Measurements from ENCODE around the gene ARGLU1. TPM values are rescaled to one million over a fixed set of nuclear protein-coding genes. Genes with fewer than 3 reads are reported as not detected.

Gene ARGLU1
- total RNA-seq, 2 experiments from 2014 or later = 171 to 173 TPM

GRCh38 chr13:106550570-106551135 is 17.3 kb downstream of the ARGLU1 start:
- DNase-seq (no peak), ATAC-seq (ENCODE audit: low read depth) (no peak)
- no peaks in the 10 kb centered on the region for H3K9me3 Mint-ChIP-seq
- H3K36me3 Mint-ChIP-seq = peaks cover 26% of the 10 kb centered on the region
- POLR2A ChIA-PET = interaction anchor here (0.8 kb wide), 1 partner anchor 16 kb away, joined by 3 read pairs; no protein-coding TSS in a partner anchor
- no peaks in the 10 kb centered on the region for H3K27me3 Mint-ChIP-seq
- no peak overlapping the region for H3K4me3 Mint-ChIP-seq
- no peak overlapping the region for H3K27ac Mint-ChIP-seq
- peaks cover 15% of the 10 kb centered on the region for H3K4me1 Mint-ChIP-seq

GRCh38 chr13:106548064-106548696 is 19.8 kb downstream of the ARGLU1 start:
- ATAC-seq (ENCODE audit: low read depth) (no peak), DNase-seq (no peak)
- Mint-ChIP-seq H3K4me3 (no peak overlapping the region), H3K27me3 (no peaks in the 10 kb centered on the region), H3K27ac (no peak overlapping the region), H3K4me1 (peaks cover 10% of the 10 kb centered on the region), H3K36me3 (peaks cover 9% of the 10 kb centered on the region), H3K9me3 (no peaks in the 10 kb centered on the region)
- POLR2A ChIA-PET = no interaction called here

- H3K9me3 Mint-ChIP-seq = no peaks in the 10 kb centered on the region
- H3K27me3 Mint-ChIP-seq = no peaks in the 10 kb centered on the region
- H3K4me3 Mint-ChIP-seq = no peak overlapping the region
- ATAC-seq (ENCODE audit: low read depth) (no peak), DNase-seq (no peak)
- POLR2A ChIA-PET = no interaction called here
- H3K4me1 Mint-ChIP-seq = peaks cover 1% of the 10 kb centered on the region
- H3K27ac Mint-ChIP-seq = no peak overlapping the region
- H3K36me3 Mint-ChIP-seq = peaks cover 6% of the 10 kb centered on the region
These were observed 26.1 kb downstream of the ARGLU1 start for GRCh38 chr13:106541826-106542225.

- no peak overlapping the region for H3K4me3 Mint-ChIP-seq
- DNase-seq = no peak
- no peaks in the 10 kb centered on the region for H3K27me3 Mint-ChIP-seq
- H3K27ac Mint-ChIP-seq = no peak overlapping the region
- peaks cover 4% of the 10 kb centered on the region for H3K4me1 Mint-ChIP-seq
- no peak for ATAC-seq (ENCODE audit: low read depth)
- POLR2A ChIA-PET = no interaction called here
- peaks cover 6% of the 10 kb centered on the region for H3K36me3 Mint-ChIP-seq
- H3K9me3 Mint-ChIP-seq = no peaks in the 10 kb centered on the region
These were observed 27.3 kb downstream of the ARGLU1 start for GRCh38 chr13:106540613-106541012.

GRCh38 chr13:106537521-106537920 is 30.4 kb downstream of the ARGLU1 start:
- Mint-ChIP-seq H3K27ac (no peak overlapping the region), H3K9me3 (no peaks in the 10 kb centered on the region)
- POLR2A ChIA-PET = no interaction called here

GRCh38 chr13:106536244-106537034 is 31.5 kb downstream of the ARGLU1 start:
- Mint-ChIP-seq H3K27me3 (peaks cover 26% of the 10 kb centered on the region), H3K27ac (no peak overlapping the region), H3K4me1 (peaks cover 12% of the 10 kb centered on the region), H3K36me3 (peaks cover 6% of the 10 kb centered on the region), H3K9me3 (no peaks in the 10 kb centered on the region), H3K4me3 (peak overlapping the region; percentile 87)
- peak; percentile 92 for DNase-seq
- POLR2A ChIA-PET = interaction anchor here (0.7 to 2.1 kb wide), 2 partner anchors 31 to 364 kb away, joined by 3 to 15 read pairs; partner anchors contain the start of gene ARGLU1
- ATAC-seq (ENCODE audit: low read depth) = peak; percentile 29

More at GRCh38 chr13:106537521-106537920, 30.4 kb downstream of the ARGLU1 start:
- no peak for DNase-seq
- no peak for ATAC-seq (ENCODE audit: low read depth)
- H3K4me3 Mint-ChIP-seq = no peak overlapping the region
- H3K27me3 Mint-ChIP-seq = peaks cover 17% of the 10 kb centered on the region
- peaks cover 10% of the 10 kb centered on the region for H3K4me1 Mint-ChIP-seq
- H3K36me3 Mint-ChIP-seq = peaks cover 6% of the 10 kb centered on the region

GRCh38 chr13:106535552-106536243 is 32.2 kb downstream of the ARGLU1 start, which contains the start of gene EFNB2:
TSS of gene EFNB2 (minus strand) at chr13:106535662. CDS start at chr13:106534964, 698 bp downstream.
- peaks cover 2% of the 10 kb centered on the region for H3K36me3 Mint-ChIP-seq
- ATAC-seq (ENCODE audit: low read depth) = peak; percentile 96
- peaks cover 32% of the 10 kb centered on the region for H3K27me3 Mint-ChIP-seq
- POLR2A ChIA-PET = interaction anchor here (0.7 to 2.1 kb wide), 2 partner anchors 32 to 363 kb away, joined by 3 to 15 read pairs; partner anchors contain the start of gene ARGLU1
- H3K4me1 Mint-ChIP-seq = peaks cover 12% of the 10 kb centered on the region
- peak within 1 kb of the TSS; percentile 87 for H3K4me3 Mint-ChIP-seq
- no peak within 1 kb of the TSS for H3K27ac Mint-ChIP-seq
- H3K9me3 Mint-ChIP-seq = no peaks in the 10 kb centered on the region
- peak; percentile 92 for DNase-seq

- no peaks in the 10 kb centered on the region for H3K9me3 Mint-ChIP-seq
- POLR2A ChIA-PET = interaction anchor here (2.1 kb wide), 1 partner anchor 33 kb away, joined by 15 read pairs; the partner anchor contains the start of gene ARGLU1
- ATAC-seq (ENCODE audit: low read depth) (peak; percentile 21), DNase-seq (peak; percentile 49)
- H3K4me1 Mint-ChIP-seq = peaks cover 12% of the 10 kb centered on the region
- H3K27ac Mint-ChIP-seq = no peak overlapping the region
- peaks cover 39% of the 10 kb centered on the region for H3K27me3 Mint-ChIP-seq
- peak overlapping the region; percentile 75 for H3K4me3 Mint-ChIP-seq
- H3K36me3 Mint-ChIP-seq = no peaks in the 10 kb centered on the region
These were observed 33.0 kb downstream of the ARGLU1 start for GRCh38 chr13:106534639-106535551.

- ATAC-seq (ENCODE audit: low read depth) (no peak), DNase-seq (peak; percentile 46)
- Mint-ChIP-seq H3K4me1 (peaks cover 12% of the 10 kb centered on the region), H3K9me3 (no peaks in the 10 kb centered on the region), H3K36me3 (no peaks in the 10 kb centered on the region), H3K27me3 (peaks cover 45% of the 10 kb centered on the region), H3K4me3 (peak overlapping the region; percentile 42), H3K27ac (no peak overlapping the region)
- POLR2A ChIA-PET = interaction anchor here (2.1 kb wide), 1 partner anchor 34 kb away, joined by 15 read pairs; the partner anchor contains the start of gene ARGLU1
These were observed 33.8 kb downstream of the ARGLU1 start for GRCh38 chr13:106533943-106534638.

- POLR2A ChIA-PET = no interaction called here
- DNase-seq (peak; percentile 38), ATAC-seq (ENCODE audit: low read depth) (no peak)
- Mint-ChIP-seq H3K36me3 (no peaks in the 10 kb centered on the region), H3K27ac (no peak overlapping the region), H3K27me3 (peaks cover 45% of the 10 kb centered on the region), H3K4me3 (peak overlapping the region; percentile 37), H3K9me3 (no peaks in the 10 kb centered on the region), H3K4me1 (peaks cover 12% of the 10 kb centered on the region)
These were observed 34.6 kb downstream of the ARGLU1 start for GRCh38 chr13:106533101-106533942.

Measured in activated naive CD8-positive, alpha-beta T cell treated with anti-CD3 and anti-CD28 coated beads, Interleukin-2, amount 10 ng/mL, durations not matched to agents 7 days and 5 days (primary cell).